ENCODE data around the gene ZNF552.

DNA sequence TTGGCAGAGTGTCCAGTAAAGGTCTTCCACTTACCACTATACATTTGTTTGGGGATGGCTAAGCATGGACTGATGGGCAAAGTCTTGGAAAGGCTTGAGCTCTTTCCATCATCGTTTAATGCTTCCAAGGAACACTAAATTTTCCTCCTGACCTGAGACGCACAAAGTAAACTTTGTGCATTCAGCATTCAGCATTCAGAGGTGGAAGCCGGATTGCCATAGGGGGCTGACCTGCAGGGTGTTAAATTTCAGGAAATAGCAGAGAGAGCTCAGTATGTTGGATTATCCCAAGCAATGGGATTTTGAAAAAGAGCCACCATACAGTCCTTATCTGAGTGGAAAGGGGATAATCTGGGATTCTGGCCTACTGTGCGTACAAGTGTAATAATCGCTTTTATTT is 14.0 kb downstream of the ZNF552 start:
- no peak for TF ChIP-seq CTCF (IDR thresholded peaks at IDR 0.05)
- no peak for TF ChIP-seq POLR2A (IDR thresholded peaks at IDR 0.05)
